Activated CD4-positive, alpha-beta T cell treated with anti-CD3 and anti-CD28 coated beads for 36 hours (primary cell): ENCODE measurements around the gene MTUS2. TPM values are rescaled to one million over a fixed set of nuclear protein-coding genes. Genes with fewer than 3 reads are reported as not detected.
A peak's percentile ranks its signal among the peaks of the same experiment; 100 is the strongest.

Source experiments
- ATAC-seq: fragments of 200-7000 bp; cut with Tn5 transposase; one replicate; pipeline ENCODE4 v1.10.0; 2021; ENCODE audit warnings: mild to moderate bottlenecking, moderate library complexity
- CTCF ChIA-PET: fragments of 350-600 bp; sonication (Branson Sonifier 250); formaldehyde crosslinking; loops from one replicate; lab custom pipeline; 2021; ENCODE audit warnings: antibody characterized with exemption; lab: Charles Lee
- POLR2A ChIA-PET: fragments of 350-600 bp; sonication (Branson Sonifier 250); formaldehyde crosslinking; loops from one replicate; lab custom pipeline; 2021; ENCODE audit warnings: antibody characterized with exemption, inconsistent platforms; lab: Charles Lee
- DNase-seq: peaks from one replicate; pipeline ENCODE4 v3.0.0-alpha.2; 2020
- H3K27ac Mint-ChIP-seq: one replicate; pipeline ENCODE4 v1.8.0; 2021; ENCODE audit warnings: mixed read lengths
- H3K27me3 Mint-ChIP-seq: one replicate; pipeline ENCODE4 v1.8.0; 2021; ENCODE audit warnings: mixed read lengths
- H3K36me3 Mint-ChIP-seq: one replicate; pipeline ENCODE4 v1.8.0; 2021; ENCODE audit warnings: low read depth, mixed read lengths
- H3K4me1 Mint-ChIP-seq: one replicate; pipeline ENCODE4 v1.8.0; 2021; ENCODE audit warnings: mixed read lengths
- H3K4me3 Mint-ChIP-seq: one replicate; pipeline ENCODE4 v1.8.0; 2021; ENCODE audit warnings: mild to moderate bottlenecking, moderate library complexity, mixed read lengths
- H3K9me3 Mint-ChIP-seq: one replicate; pipeline ENCODE4 v1.8.0; 2021; ENCODE audit warnings: low read depth, mixed read lengths
- intact Hi-C, 2 experiments: fragments of 100-400 bp; cut with DNase I in 1 of 2; cut with micrococcal nuclease in 1 of 2; formaldehyde crosslinking; loops; one replicate each; pipeline versions ENCODE4 v1.14.2 to v1.15.1; 2022 to 2024; cut with DNase I, micrococcal nuclease
- total RNA-seq, 2 experiments: library from RNA; stranded (reverse); gene quantifications; one replicate each; pipeline ENCODE4 v1.2.3, GENCODE V29; 2021

Gene MTUS2
- total RNA-seq, 2 experiments from 2014 or later, result 0.05 TPM; not detected in 1

DNA sequence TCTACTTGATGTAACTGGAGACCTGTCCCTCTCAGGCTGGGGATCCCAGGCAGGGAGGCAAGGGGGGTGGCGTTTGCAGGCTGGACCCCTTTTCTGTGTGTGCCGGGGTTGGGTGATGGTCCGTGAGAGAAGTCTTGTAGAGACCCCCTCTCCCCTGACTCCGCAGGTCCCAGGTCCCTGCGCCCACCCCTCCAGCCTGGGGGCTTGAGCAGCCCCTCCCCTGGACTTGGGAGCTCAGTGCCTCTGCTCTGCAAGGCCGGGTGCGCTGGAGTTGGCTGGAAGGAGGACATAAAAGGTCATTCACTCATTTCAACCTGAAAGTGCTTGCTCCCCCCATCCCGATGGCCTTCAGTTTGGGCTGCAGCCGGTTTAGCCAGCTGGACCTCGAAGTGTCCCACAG, 685.8 kb downstream of the MTUS2 start:
- H3K4me1 Mint-ChIP-seq, result no peaks in the 10 kb centered on the region
- no peaks in the 10 kb centered on the region for H3K9me3 Mint-ChIP-seq
- H3K27me3 Mint-ChIP-seq, result peaks cover 7% of the 10 kb centered on the region
- DNase-seq (no peak), ATAC-seq (no peak)
- H3K4me3 Mint-ChIP-seq, result no peak overlapping the region
- ChIA-PET POLR2A (no interaction called here), CTCF (interaction anchor here (0.7 to 3.8 kb wide), 3 partner anchors 9 to 73 kb away, joined by 3 to 17 read pairs (median 13); no protein-coding TSS in a partner anchor)
- H3K27ac Mint-ChIP-seq, result no peak overlapping the region
- peaks cover 4% of the 10 kb centered on the region for H3K36me3 Mint-ChIP-seq
- intact Hi-C loops, result loop anchor here in 1 of 2 experiments (10.0 kb wide), 1 partner anchor 609 kb away; no protein-coding TSS in a partner anchor

DNA sequence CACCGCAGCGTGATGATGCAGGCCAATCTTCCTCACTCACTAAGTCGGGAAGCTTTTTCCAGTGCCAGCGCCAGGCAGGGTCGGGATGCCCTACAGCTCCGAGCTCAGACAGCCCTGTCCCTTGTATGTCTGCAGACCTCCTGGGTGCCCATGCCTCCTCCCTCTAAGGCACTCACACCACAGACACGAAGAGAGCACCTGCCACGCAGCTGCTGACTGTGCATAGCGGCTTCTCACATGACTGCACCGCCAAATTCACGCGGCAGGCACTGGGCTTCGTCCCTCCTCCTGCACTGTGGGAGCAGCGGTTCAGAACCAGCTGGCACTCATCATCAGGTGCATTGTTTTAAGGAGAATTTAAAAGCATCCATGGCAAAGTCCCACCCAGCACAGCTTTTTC, 687.2 kb downstream of the MTUS2 start:
- no peak overlapping the region for H3K4me3 Mint-ChIP-seq
- no peak for DNase-seq
- no peaks in the 10 kb centered on the region for H3K9me3 Mint-ChIP-seq
- no peak for ATAC-seq
- intact Hi-C loops, result loop anchor here in 1 of 2 experiments (10.0 kb wide), 1 partner anchor 607 kb away; no protein-coding TSS in a partner anchor
- ChIA-PET CTCF (interaction anchor here (0.6 to 3.9 kb wide), 9 partner anchors 11 to 836 kb away, joined by 3 to 31 read pairs (median 8); no protein-coding TSS in a partner anchor), POLR2A (no interaction called here)
- no peak overlapping the region for H3K27ac Mint-ChIP-seq
- H3K4me1 Mint-ChIP-seq, result no peaks in the 10 kb centered on the region
- peaks cover 15% of the 10 kb centered on the region for H3K36me3 Mint-ChIP-seq
- peaks cover 7% of the 10 kb centered on the region for H3K27me3 Mint-ChIP-seq

- DNase-seq (peak; percentile 86), ATAC-seq (peak; percentile 80)
- H3K4me3 Mint-ChIP-seq, result no peak overlapping the region
- H3K9me3 Mint-ChIP-seq, result no peaks in the 10 kb centered on the region
- intact Hi-C loops, result loop anchor here (1.0 to 10.0 kb wide), 5 partner anchors 199 to 607 kb away; no protein-coding TSS in a partner anchor
- ChIA-PET POLR2A (no interaction called here), CTCF (interaction anchor here (0.6 to 3.9 kb wide), 23 partner anchors 8 to 608 kb away, joined by 3 to 31 read pairs (median 6); no protein-coding TSS in a partner anchor)
- no peak overlapping the region for H3K27ac Mint-ChIP-seq
- H3K27me3 Mint-ChIP-seq, result peaks cover 3% of the 10 kb centered on the region
- peaks cover 19% of the 10 kb centered on the region for H3K36me3 Mint-ChIP-seq
- no peaks in the 10 kb centered on the region for H3K4me1 Mint-ChIP-seq
These were observed 688.2 kb downstream of the MTUS2 start for GRCh38 chr13:29508130-29508875.

DNA sequence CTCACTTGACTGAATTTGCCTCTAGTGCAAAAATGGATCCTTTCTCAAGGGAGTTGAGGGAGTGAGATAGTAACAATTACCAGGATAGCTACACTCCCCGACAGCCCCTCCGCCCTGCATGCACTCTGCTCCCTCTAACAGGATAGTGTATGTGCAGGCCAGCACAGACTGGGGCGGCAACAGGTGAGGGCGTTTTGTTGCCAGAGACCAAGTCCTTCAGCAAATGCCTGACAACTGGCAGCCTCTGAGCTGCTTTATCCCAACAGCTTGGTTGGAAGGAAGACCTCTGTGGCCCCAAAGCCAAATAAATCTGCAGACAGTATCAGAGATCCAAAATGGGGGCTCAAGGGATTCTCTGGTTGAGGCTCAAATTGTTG, 688.7 kb downstream of the MTUS2 start:
- ATAC-seq, result no peak
- CTCF ChIA-PET, result interaction anchor here (0.6 to 3.9 kb wide), 21 partner anchors 9 to 608 kb away, joined by 3 to 31 read pairs (median 6); no protein-coding TSS in a partner anchor
- intact Hi-C loops, result loop anchor here (1.0 to 10.0 kb wide), 5 partner anchors 198 to 606 kb away; no protein-coding TSS in a partner anchor

DNA sequence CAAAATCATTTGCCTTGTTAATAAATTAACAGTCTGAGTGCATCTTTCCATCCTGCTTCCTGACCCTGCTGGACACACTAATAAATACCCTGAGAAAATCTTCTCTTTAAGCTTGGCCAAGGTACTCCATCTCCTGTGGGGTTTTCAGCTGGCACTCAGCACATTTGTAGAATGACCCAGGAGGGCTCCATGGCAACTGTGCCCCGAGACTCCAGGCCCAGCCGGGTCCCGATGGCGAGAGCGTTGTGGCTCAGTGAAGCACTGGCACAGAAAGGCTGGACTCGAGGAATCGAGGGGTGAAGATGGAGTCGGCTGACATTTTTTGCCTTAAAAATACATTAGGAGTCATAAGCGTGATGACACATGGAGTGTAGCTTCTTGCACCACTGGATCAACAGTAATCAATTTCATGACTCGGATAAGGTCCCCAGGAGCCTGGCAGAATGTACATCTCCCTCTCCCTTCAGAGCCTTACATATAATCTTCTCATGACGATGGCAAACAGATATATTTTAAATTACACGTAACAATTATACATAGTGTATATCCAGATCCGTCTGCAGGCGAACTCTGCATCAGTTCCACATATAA, 690.0 kb downstream of the MTUS2 start:
- ChIA-PET POLR2A (no interaction called here), CTCF (interaction anchor here (0.7 to 3.9 kb wide), 2 partner anchors 198 to 222 kb away, joined by 3 to 31 read pairs; no protein-coding TSS in a partner anchor)
- peaks cover 29% of the 10 kb centered on the region for H3K36me3 Mint-ChIP-seq
- DNase-seq (no peak), ATAC-seq (no peak)
- no peaks in the 10 kb centered on the region for H3K9me3 Mint-ChIP-seq
- no peaks in the 10 kb centered on the region for H3K4me1 Mint-ChIP-seq
- H3K4me3 Mint-ChIP-seq, result no peak overlapping the region
- no peaks in the 10 kb centered on the region for H3K27me3 Mint-ChIP-seq
- H3K27ac Mint-ChIP-seq, result no peak overlapping the region
- intact Hi-C loops, result loop anchor here in 1 of 2 experiments (2.0 to 10.0 kb wide), 2 partner anchors 205 to 605 kb away; no protein-coding TSS in a partner anchor

More for the DNA sequence above, 688.7 kb downstream of the MTUS2 start:
- Mint-ChIP-seq H3K27ac (no peak overlapping the region), H3K4me3 (no peak overlapping the region), H3K36me3 (peaks cover 24% of the 10 kb centered on the region), H3K9me3 (no peaks in the 10 kb centered on the region), H3K4me1 (no peaks in the 10 kb centered on the region), H3K27me3 (peaks cover 3% of the 10 kb centered on the region)
- POLR2A ChIA-PET, result no interaction called here
- DNase-seq, result no peak

DNA sequence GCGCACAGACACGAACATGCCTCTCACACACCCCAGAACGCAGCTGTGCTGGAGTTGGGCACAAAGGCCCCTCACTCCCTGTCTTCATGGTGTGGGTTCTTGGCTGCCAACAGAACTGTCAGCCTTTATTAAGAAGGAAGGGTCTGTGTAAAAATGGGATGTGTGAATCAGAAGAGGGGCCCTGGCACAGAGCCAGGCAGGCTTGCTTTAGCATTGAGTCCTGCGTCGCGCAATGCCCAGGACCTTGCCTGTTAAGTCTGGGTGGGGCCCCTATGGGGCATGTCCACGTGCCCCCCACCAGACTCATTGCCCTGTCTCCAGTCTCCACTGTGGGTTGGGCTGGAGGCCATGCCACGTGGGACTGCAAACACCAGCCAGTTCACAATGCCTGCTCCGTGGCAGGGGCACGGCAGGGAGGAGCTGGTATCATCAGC, 690.5 kb downstream of the MTUS2 start:
- Mint-ChIP-seq H3K4me1 (no peaks in the 10 kb centered on the region), H3K27me3 (no peaks in the 10 kb centered on the region), H3K36me3 (peaks cover 29% of the 10 kb centered on the region), H3K9me3 (no peaks in the 10 kb centered on the region), H3K4me3 (no peak overlapping the region), H3K27ac (no peak overlapping the region)
- DNase-seq (no peak), ATAC-seq (no peak)
- intact Hi-C loops, result no loop called here
- ChIA-PET POLR2A (no interaction called here), CTCF (interaction anchor here (3.9 kb wide), 1 partner anchor 197 kb away, joined by 31 read pairs; no protein-coding TSS in a partner anchor)

GRCh38 chr13:29511106-29511796, 691.1 kb downstream of the MTUS2 start:
- Mint-ChIP-seq H3K9me3 (no peaks in the 10 kb centered on the region), H3K27ac (no peak overlapping the region), H3K27me3 (no peaks in the 10 kb centered on the region), H3K4me3 (no peak overlapping the region), H3K4me1 (no peaks in the 10 kb centered on the region), H3K36me3 (peaks cover 29% of the 10 kb centered on the region)
- intact Hi-C loops, result no loop called here
- ChIA-PET CTCF (no interaction called here), POLR2A (no interaction called here)
- no peak for DNase-seq
- no peak for ATAC-seq

DNA sequence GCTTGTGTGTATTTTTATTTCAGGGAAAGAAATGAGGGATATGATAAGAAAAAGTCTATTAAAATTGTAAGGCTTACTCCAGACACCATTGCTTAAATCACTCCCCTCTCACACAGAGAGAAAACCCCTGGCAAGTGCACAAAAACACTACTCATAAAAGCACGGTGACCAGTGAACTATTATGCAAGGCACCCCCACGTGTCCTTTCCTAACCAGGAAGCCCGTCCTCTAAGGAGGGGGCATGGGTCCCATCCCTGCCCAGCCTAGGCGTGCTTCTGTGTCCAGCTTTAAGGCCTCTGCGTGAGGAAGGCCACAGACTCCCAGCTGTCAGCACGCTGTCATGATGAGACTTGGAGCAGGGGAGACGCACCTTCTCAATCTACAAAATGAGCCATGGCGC, 691.8 kb downstream of the MTUS2 start:
- Mint-ChIP-seq H3K4me3 (no peak overlapping the region), H3K4me1 (no peaks in the 10 kb centered on the region), H3K27ac (no peak overlapping the region), H3K36me3 (peaks cover 35% of the 10 kb centered on the region), H3K9me3 (no peaks in the 10 kb centered on the region), H3K27me3 (no peaks in the 10 kb centered on the region)
- intact Hi-C loops, result no loop called here
- ChIA-PET POLR2A (no interaction called here), CTCF (no interaction called here)
- ATAC-seq, result no peak
- DNase-seq, result no peak

DNA sequence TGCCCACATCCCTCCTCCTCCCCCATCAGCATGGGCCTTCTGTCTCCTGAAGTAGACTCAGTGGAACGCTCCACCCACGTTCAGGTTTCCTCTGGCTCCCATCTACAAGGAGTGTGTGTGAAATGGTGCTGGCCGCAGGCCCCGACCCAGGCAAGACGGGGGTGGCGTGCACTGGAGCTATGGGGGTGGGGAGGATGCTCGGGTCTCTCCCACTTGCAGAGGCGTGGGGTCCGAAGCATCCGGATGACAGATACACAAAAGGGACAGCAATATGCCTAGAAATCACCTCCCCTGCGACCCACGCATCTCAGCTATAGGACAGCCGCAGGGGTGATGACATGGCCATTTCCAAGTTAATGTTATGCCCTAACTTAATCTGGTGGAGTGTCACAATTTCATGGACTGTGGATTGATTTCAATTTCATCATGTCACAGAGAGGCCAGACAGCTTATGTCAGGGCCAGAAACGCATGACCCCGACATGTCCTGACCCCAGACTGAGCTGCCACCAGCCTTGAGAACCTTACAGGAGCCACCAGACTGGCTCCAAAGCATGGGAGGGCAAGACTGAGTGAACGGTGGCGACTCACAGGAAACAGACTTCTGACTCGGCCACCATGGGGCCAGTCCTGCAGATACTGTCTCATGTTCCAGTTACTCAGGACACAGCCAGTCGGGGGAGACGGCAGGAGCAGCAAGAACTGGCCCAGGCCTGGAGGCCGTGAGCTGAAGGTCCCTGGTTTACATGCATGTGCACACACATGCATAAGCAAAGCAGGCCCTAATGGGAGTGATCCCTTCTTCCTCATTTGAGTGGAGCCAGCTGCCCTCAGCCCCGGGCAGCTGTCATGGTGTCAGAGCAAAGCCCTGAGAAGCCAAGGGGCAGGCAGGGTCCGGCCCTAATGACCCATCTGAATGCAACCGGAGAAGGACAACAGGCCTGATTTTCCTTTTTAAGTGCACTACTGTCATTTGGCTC, 693.2 kb downstream of the MTUS2 start:
- no peaks in the 10 kb centered on the region for H3K4me1 Mint-ChIP-seq
- ATAC-seq (no peak), DNase-seq (no peak)
- CTCF ChIA-PET, result interaction anchor here (0.7 kb wide), 2 partner anchors 64 to 1266 kb away, joined by 4 read pairs; no protein-coding TSS in a partner anchor
- H3K27me3 Mint-ChIP-seq, result no peaks in the 10 kb centered on the region
- POLR2A ChIA-PET, result no interaction called here
- intact Hi-C loops, result no loop called here
- H3K27ac Mint-ChIP-seq, result peak overlapping the region; percentile 41
- H3K36me3 Mint-ChIP-seq, result peaks cover 44% of the 10 kb centered on the region
- H3K4me3 Mint-ChIP-seq, result no peak overlapping the region
- no peaks in the 10 kb centered on the region for H3K9me3 Mint-ChIP-seq

DNA sequence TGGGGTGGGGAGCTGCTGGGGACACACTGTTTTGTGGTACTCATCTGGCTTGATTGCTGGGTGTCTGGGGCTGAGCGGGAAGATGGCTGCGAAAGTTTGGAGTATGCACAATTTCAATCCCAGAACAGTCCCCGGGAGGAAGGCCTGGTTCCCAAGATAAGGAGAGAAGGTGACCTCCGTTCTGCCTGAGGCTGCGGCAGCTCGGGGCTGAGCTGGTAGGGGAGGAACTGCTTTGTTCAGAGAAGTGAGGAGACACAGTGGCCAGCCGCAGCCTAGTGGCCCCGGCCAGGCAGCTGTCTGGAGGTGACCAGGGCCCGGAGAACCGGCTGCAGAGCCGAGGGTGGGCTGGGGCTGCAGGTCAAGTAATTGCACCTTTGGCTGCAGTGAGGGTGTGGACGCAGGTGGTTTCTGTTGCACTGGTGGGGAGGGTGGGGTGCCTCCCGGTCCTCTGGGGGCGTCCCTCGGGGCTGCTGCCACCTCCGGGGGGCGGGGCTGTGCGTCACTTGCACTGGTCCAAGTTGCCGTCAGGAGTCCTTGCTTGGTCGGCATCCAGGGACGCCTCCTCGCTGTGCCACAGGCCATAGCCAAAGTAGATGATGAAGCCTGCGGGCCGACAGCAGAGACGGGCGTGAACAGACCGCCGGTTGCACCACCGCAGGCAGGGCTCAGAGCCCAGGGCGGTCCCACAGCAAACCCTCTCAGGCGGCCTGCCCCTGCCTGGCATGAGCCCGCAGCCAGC, 694.0 kb downstream of the MTUS2 start:
- intact Hi-C loops, result no loop called here
- H3K36me3 Mint-ChIP-seq, result peaks cover 47% of the 10 kb centered on the region
- no peaks in the 10 kb centered on the region for H3K9me3 Mint-ChIP-seq
- no peak for ATAC-seq
- POLR2A ChIA-PET, result no interaction called here
- CTCF ChIA-PET, result interaction anchor here (0.7 kb wide), 2 partner anchors 65 to 1265 kb away, joined by 4 read pairs; no protein-coding TSS in a partner anchor
- H3K4me1 Mint-ChIP-seq, result no peaks in the 10 kb centered on the region
- no peaks in the 10 kb centered on the region for H3K27me3 Mint-ChIP-seq
- DNase-seq, result no peak
- no peak overlapping the region for H3K4me3 Mint-ChIP-seq
- no peak overlapping the region for H3K27ac Mint-ChIP-seq
